ENCODE measurements around the gene WDFY1. TPM values are rescaled to one million over a fixed set of nuclear protein-coding genes. Genes with fewer than 3 reads are reported as not detected.

The WDFY1 gene
- total RNA-seq, 1 experiment from 2014 or later: 44.7 TPM

GRCh38 chr2:223993634-223994232 is 48.6 kb upstream of the WDFY1 start:
- no TSS peak for BruUV-seq (replicated peaks)
- no peak overlapping the region for H3K9ac ChIP-seq (ENCODE audit: low read length)

More at GRCh38 chr2:223993634-223994232, 48.6 kb upstream of the WDFY1 start:
- ChIA-PET RAD21 (ENCODE audit: low non-redundant PET in 1 of 2, low total read pairs in 2 of 2, uncharacterized antibody in 2 of 2, unreplicated experiment in 2 of 2) (interaction anchor here (0.7 to 2.6 kb wide), 8 partner anchors 24 to 1022 kb away, joined by 3 to 16 read pairs (median 5); no protein-coding TSS in a partner anchor), POLR2A (interaction anchor here (0.6 to 1.9 kb wide), 4 partner anchors 24 to 290 kb away, joined by 3 to 10 read pairs (median 3); no protein-coding TSS in a partner anchor), CTCF (interaction anchor here (0.6 to 5.4 kb wide), 13 partner anchors 12 to 455 kb away, joined by 3 to 122 read pairs (median 4); partner anchors contain the start of gene SERPINE2)
- Histone ChIP-seq H3K27ac (ENCODE audit: low read depth, low read length) (no peak overlapping the region), H2AFZ (ENCODE audit: low read depth, low read length, poor library complexity, severe bottlenecking) (no peak overlapping the region), H3K4me1 (ENCODE audit: control insufficient read depth in 1 of 2, insufficient read depth in 2 of 2, low read length in 2 of 2) (peaks cover 0 to 9% of the 10 kb centered on the region in 2 experiments; a peak in 2 of 4 replicates), H3K9me3 (ENCODE audit: control insufficient read depth in 1 of 2, insufficient read depth in 1 of 2, low read depth in 1 of 2, low read length in 2 of 2) (no peaks in the 10 kb centered on the region), H3K4me3 (replicated peaks in 1 of 2; ENCODE audit: low read depth in 1 of 2, low read length in 2 of 2) (no peak overlapping the region), H3K4me2 (ENCODE audit: low read length) (no peak overlapping the region), H4K20me1 (ENCODE audit: insufficient read depth) (no peaks in the 10 kb centered on the region), H3K27me3 (ENCODE audit: insufficient read depth, low read length) (no peaks in the 10 kb centered on the region), H3K9me2 (ENCODE audit: insufficient read depth) (no peaks in the 10 kb centered on the region), H3K36me3 (ENCODE audit: control insufficient read depth in 1 of 2, insufficient read depth in 2 of 2, low read length in 2 of 2) (no peaks in the 10 kb centered on the region; a peak in 1 of 4 replicates), H3K79me2 (ENCODE audit: insufficient read depth, low read length) (no peaks in the 10 kb centered on the region)
- intact Hi-C loops (cut with micrococcal nuclease): loop anchor here (1.0 to 10.0 kb wide), 2 partner anchors 151 to 291 kb away; no protein-coding TSS in a partner anchor
- peak; percentile 63 for TF ChIP-seq CBX3 (IDR thresholded peaks at IDR 0.05; ENCODE audit: low read depth)
- TF ChIP-seq RAD21 (IDR thresholded peaks at IDR 0.05; ENCODE audit: low read depth): peak; percentile 92
- no peak for TF ChIP-seq CEBPB (IDR thresholded peaks at IDR 0.05; ENCODE audit: low read depth)
- no peak for TF ChIP-seq EGR1 (IDR thresholded peaks at IDR 0.05; ENCODE audit: low read depth)
- TF ChIP-seq CTCF (IDR thresholded peaks at IDR 0.05 in 2 of 3, conservative IDR thresholded peaks at IDR 0.05 in 1 of 3; ENCODE audit: borderline replicate concordance in 1 of 3, insufficient read depth in 1 of 3, low read depth in 2 of 3, low read length in 2 of 3): peak; percentile 76 to 89 (median 87)
- TF ChIP-seq POLR2AphosphoS5 (IDR thresholded peaks at IDR 0.05; ENCODE audit: low read depth, low read length): peak; percentile 23; the same call in 1 of the 2 replicates
- DNase-seq (ENCODE audit: low read depth, low spot score) (peak; percentile 78), ATAC-seq (peak; percentile 85)

Data from HCT116 (cell line).